Measurements from ENCODE around the gene CLCNKB.
A peak's percentile ranks its signal among the peaks of the same experiment; 100 is the strongest.
"Not testable (repeated sequence)": the region's sequence is repeated elsewhere in the genome, so short reads cannot be mapped to it uniquely, and the experiment has no call there.

Gene CLCNKB

GRCh38 chr1:16043521-16043920 is at the start of gene CLCNKB:
CLCNKB (plus strand) TSS chr1:16043782; CDS start chr1:16044493, 711 bp downstream.
- DNase-seq: no peak

DNA sequence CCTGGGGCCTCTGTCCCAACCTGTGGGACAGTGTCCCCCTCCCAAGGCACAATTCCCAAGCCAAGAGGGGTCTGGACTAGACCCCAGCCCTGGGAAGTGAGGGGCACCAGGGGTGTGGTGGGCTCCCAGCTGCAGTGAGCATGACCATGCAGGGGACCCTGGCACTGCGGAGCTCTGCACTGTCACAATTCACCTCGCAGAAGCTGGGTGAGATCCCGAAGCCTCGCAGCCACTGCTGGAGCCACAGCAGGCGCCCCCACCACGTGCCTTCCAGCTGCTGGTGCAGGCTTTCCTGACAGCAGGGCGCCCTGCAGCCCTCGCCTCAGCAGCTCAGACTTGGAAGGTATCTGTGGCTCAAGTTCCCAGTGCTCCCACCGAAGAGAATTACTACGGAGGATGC is 49.5 kb upstream of the CLCNKB start:
- no peak for DNase-seq

DNA sequence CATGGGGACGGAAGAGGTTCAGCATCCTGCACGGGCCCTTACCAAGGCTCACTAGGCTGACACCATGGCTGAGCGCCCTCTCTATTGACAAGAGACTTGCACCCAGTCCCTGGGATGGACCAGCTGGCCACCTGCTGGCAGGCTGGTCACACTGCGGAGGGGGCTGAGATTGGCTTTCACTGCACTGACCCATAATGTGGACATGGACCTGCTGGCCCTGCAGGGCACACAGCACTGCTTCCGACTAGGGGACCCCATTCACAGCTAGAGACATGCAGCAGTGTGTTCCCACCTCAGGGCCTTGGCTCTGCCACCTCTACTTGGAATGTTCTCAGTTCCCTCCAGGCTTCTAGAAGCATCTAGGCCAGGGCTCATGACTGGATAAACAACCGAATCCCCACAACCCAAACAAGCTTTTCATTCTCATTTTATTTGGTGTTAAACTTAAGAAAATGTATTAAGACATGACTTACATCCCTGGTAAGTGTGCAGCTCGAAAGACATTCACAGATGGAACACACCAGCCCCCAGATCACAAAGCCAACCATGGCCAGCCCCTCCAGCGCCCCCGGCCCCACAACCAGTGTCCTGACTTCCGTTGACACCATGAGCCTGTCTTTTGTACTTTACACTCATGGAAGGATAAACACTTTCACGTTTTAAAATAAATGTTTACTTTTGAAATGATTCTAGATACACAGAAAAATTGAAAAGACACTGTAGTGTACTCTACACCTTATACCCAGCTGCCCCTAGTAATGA is 48.8 kb upstream of the CLCNKB start:
- DNase-seq: peak in 1 of 4 experiments; percentile 22

DNA sequence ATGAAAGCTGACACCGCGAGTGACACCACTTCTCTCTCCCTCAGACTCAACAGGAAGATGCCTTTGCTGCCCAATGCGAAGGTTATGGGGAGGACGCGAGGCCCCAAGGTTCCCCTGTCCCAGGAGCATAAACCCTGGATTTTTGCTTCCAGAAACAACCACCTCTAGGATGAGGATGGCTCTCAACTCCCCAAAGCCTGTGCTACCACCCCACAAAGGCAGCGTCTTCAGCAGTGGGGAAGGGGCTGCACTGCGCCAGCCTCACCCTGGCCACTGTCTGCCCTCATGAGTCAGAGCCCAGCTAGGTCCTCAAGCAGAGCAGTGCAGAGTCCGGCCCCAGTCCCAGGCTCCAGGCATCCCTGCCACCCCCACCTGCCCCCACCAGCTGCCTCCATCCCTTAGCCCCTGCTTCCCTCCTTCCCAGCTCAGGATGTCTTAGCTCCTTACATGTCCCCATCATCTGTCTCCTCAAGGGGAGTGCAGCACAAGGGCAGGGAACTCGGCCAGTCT is 46.5 kb upstream of the CLCNKB start:
- no peak for DNase-seq

GRCh38 chr1:15997637-15998280 is 45.8 kb upstream of the CLCNKB start:
- no peak for DNase-seq

GRCh38 chr1:15998929-15999328 is 44.7 kb upstream of the CLCNKB start:
- no peak for DNase-seq

DNA sequence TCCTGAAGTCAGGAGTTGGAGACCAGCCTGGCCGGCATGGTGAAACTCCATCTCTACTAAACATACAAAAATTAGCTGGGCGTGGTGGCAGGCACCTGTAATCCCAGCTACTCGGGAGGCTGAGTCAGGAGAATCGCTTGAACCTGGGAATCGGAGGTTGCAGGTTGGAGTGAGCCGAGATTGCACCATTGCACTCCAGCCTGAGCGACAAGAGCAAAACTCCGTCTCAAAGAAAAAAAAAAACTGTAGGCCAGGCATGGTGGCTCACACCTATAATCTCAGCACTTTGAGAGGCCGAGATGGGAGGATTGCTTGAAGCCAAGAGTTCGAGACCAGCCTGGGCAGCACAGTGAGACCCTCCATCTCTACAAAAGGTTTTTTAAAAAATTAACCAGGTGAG is 42.3 kb upstream of the CLCNKB start:
- DNase-seq: not testable (repeated sequence)

GRCh38 chr1:16005597-16005996 is 38.0 kb upstream of the CLCNKB start:
- no peak for DNase-seq

- no peak for DNase-seq
Measured at GRCh38 chr1:16006010-16006409, 37.6 kb upstream of the CLCNKB start.

- no peak for DNase-seq
Measured at GRCh38 chr1:16006552-16007485, 36.8 kb upstream of the CLCNKB start.

DNA sequence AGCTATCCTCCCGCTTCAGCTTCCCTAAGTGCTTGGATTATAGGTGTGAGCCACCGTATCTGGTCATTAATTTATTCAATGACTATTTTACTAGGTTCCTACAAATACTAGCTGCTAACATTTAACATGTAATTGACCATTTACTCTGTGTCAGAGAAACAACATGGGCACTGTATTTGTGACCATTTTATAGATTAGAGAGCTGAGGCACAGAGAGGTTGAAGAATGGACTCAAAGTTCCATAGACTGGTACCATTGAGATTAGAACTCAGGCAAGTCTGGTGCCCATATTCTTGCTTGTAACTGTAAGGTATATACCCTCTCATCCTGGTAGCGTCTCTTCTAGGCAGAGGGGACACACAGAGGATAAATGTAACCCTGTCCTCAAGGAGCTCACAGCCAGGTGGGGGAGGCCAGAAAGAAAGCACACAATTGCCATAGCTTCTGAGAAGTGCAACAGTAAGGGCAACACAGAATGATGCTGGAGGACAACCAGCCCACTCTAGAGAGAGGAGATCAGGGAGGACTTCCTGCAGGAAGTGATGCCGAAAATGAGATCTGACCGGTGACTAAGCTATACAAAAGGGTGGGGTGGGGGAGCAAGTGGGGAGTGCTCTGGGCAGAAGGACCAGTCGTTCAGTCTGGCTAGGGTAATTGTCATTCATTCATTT is 35.8 kb upstream of the CLCNKB start:
- no peak for DNase-seq

- peak; percentile 52 to 72 (median 66) for DNase-seq
Measured at GRCh38 chr1:16009030-16009460, 34.5 kb upstream of the CLCNKB start.

GRCh38 chr1:16009678-16010077 is 33.9 kb upstream of the CLCNKB start:
- DNase-seq: no peak

DNA sequence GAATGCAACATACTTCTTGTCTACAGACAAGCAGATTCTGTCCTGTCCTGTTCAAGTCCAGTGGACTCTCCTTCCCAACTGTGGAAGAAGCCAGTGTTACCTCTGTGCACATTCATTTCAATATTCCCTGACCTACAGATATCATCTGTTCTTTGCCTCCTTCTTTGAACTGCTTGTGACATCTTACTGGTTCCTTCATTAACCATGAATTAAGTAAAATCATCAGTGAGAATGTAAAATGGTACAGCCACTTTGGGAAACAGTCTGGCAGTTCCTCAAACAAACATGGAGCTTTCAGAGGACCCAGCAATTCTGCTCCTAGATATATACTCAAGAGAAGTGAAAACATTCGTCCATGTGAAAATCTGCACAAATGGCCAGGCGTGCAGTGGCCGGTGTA is 32.7 kb upstream of the CLCNKB start:
- no peak for DNase-seq

GRCh38 chr1:16011936-16012589 is 31.5 kb upstream of the CLCNKB start:
- DNase-seq: no peak

DNA sequence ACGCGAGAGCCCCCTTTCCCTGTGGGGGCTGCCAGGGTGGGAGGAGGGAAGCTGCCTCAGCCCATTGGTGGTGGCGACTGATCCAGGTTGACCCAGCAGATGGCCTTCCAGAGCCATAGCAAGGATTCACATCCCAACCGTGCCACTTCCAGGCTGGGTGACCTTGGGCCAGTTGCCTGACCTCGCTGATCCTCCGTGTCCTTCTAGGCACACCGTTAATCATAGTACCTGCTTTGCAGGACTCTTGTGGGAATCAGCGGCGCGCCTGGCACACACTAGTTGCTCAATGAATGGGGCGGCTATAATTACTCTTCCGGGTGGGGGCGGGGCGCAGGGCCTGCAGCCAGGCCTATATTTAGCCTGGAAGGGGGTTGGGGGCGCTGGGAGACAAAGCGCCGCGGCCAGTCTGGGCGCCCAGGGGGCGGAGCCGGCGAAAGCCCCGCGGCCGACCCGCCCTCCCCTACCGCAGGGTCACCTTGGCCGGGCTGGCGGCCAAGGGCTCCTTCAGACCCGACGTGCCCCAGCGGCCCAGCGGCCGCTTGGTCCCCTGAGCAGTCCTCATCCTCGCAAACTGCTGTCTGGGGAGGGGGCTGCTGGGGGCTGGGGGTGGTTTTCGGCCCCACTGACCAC is 30.9 kb upstream of the CLCNKB start:
- peak in 1 of 4 experiments; percentile 37 for DNase-seq

- peak in 2 of 4 experiments; percentile 6 to 14 for DNase-seq
Measured at GRCh38 chr1:16013220-16013907, 30.2 kb upstream of the CLCNKB start.

GRCh38 chr1:16013908-16014258 is 29.7 kb upstream of the CLCNKB start:
- no peak for DNase-seq

DNA sequence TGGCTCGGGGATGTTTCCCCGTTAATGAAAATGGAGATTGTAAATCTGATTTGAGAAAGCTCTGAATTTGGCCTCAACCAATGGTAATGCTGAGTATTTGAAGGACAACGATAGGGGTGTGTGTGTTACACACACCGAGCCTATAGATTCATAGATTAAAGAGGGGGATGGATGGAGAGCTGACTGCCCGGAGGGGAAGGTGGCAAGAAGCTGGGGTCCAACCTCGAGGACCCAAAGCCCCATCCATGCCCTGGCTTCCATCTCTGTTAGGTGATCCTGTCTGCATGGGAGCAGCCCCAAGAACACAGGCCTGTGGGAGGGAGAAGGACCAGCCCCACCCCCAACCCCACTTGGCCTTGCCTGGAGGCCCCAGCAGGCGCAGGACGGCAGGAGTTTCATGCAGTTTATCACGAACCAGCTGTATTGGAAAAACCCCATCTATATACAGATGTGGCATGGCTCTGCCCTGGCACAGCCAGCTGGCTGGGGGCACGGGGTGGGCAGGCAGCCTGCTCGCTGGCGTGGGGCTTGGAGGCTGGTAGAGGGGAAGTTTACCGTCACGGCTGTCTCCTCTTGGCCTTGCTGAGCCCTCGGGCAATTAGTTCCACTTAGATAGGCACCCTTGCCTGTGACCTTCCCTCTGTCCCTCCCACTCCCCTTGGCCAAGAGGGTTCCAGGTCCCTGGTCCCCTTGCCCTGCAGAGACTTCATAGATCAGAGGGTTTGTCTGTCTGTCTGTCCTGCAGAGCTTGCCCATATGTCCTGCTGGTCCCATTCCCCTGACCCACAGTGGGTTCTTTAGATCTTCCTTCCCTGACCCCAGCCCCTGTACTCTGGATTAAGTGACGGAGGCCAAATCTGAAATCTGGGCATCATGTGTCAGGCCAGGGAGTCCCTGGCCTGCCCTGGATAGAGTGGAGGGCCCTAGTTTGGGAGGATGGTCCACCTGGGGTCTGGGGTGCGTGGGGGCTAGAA is 28.8 kb upstream of the CLCNKB start:
- no peak for DNase-seq

GRCh38 chr1:16015491-16015890 is 28.1 kb upstream of the CLCNKB start:
- DNase-seq: no peak

Measured in activated naive CD4-positive, alpha-beta T cell (primary cell).